ENCODE results near the gene SELPLG. TPM values are rescaled to one million over a fixed set of nuclear protein-coding genes. Genes with fewer than 3 reads are reported as not detected.

The SELPLG gene
- total and polyA plus RNA-seq, 11 donors = 1.0 to 26.7 (median 4.0) TPM

DNA sequence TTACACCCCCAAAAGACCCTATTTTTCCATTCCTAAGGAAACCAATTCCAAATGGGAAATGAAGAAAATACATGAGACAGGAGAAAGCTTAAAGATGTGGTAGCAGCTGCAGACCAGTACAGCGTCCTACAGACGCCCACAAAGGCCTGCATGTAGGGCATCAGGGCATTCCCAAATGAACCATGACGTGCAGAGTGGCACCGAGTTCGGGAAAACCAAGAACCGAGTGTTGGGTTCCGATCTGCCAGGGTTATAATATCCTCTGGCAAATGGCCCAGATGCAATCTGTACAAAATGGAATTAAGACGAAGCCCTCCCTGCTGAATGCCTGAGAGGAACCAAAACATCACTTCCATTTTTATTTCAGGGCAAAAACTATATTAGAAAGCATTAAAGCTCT lies 34.4 kb upstream of the SELPLG start:
- peak overlapping the region in 6 of 12 donors; percentile 3 to 88 (median 80) for H3K27ac ChIP-seq
- intact Hi-C loops (cut with DNase I) = loop anchor here in 9 of 10 donors (5.0 to 10.0 kb wide), 7 partner anchors 59 to 427 kb away; partner anchors contain the start of genes ALKBH2 (in 5 of the 9), UNG (in 5 of the 9) and CORO1C (in 2 of the 9)
- H3K27me3 ChIP-seq = no peaks in the 10 kb centered on the region
- TF ChIP-seq, protein P1, sequence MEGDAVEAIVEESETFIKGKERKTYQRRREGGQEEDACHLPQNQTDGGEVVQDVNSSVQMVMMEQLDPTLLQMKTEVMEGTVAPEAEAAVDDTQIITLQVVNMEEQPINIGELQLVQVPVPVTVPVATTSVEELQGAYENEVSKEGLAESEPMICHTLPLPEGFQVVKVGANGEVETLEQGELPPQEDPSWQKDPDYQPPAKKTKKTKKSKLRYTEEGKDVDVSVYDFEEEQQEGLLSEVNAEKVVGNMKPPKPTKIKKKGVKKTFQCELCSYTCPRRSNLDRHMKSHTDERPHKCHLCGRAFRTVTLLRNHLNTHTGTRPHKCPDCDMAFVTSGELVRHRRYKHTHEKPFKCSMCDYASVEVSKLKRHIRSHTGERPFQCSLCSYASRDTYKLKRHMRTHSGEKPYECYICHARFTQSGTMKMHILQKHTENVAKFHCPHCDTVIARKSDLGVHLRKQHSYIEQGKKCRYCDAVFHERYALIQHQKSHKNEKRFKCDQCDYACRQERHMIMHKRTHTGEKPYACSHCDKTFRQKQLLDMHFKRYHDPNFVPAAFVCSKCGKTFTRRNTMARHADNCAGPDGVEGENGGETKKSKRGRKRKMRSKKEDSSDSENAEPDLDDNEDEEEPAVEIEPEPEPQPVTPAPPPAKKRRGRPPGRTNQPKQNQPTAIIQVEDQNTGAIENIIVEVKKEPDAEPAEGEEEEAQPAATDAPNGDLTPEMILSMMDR (IDR thresholded peaks at IDR 0.05) = no peak
- TF ChIP-seq POLR2A (IDR thresholded peaks at IDR 0.05) = no peak
- peaks cover 17 to 71% (median 55%) of the 10 kb centered on the region in 12 donors for H3K4me1 ChIP-seq
- H3K4me3 ChIP-seq = no peak overlapping the region
- no peak for ATAC-seq
- no peak for DNase-seq
- no peaks in the 10 kb centered on the region for H3K9me3 ChIP-seq
- 35 to 56% (median 49%) methylated on average over 8 of the region's 8 CpGs for WGBS, 4 donors
- peaks cover 0 to 15% (median 7%) of the 10 kb centered on the region in 9 donors for H3K36me3 ChIP-seq

DNA sequence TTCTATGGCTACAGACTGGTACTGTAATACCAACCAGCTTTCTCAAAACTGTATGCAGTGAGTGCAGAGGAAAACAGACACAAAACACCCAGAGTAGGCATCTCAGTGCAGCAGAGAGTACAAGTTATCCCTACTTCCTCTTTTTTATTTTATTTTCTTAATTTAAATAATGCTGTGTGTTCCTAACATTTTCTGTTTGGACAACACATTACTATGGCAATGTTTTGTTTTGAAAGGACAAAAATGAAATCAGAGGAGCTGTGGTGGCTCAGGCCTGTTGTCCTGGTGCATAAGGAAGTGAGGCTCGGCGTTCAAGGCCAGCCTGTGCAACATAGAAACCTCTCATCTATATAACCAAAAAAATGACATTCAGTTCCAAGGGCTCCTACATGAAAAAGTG lies 33.7 kb upstream of the SELPLG start:
- ATAC-seq (no peak), DNase-seq (no peak)
- Histone ChIP-seq H3K27me3 (no peaks in the 10 kb centered on the region), H3K4me1 (peaks cover 17 to 71% (median 55%) of the 10 kb centered on the region in 12 donors), H3K27ac (peak overlapping the region in 6 of 12 donors; percentile 12 to 88 (median 80)), H3K9me3 (no peaks in the 10 kb centered on the region), H3K36me3 (peaks cover 0 to 8% (median 0%) of the 10 kb centered on the region in 9 donors), H3K4me3 (no peak overlapping the region)
- no peak for TF ChIP-seq POLR2A (IDR thresholded peaks at IDR 0.05)
- TF ChIP-seq, protein P1 (IDR thresholded peaks at IDR 0.05) = no peak
- intact Hi-C loops (cut with DNase I) = loop anchor here in 9 of 10 donors (2.0 to 10.0 kb wide), 8 partner anchors 60 to 427 kb away; partner anchors contain the start of genes ALKBH2 (in 5 of the 9), UNG (in 5 of the 9) and CORO1C (in 2 of the 9)
- WGBS, 4 donors = 68 to 81% (median 71%) methylated on average over 2 of the region's 2 CpGs

DNA sequence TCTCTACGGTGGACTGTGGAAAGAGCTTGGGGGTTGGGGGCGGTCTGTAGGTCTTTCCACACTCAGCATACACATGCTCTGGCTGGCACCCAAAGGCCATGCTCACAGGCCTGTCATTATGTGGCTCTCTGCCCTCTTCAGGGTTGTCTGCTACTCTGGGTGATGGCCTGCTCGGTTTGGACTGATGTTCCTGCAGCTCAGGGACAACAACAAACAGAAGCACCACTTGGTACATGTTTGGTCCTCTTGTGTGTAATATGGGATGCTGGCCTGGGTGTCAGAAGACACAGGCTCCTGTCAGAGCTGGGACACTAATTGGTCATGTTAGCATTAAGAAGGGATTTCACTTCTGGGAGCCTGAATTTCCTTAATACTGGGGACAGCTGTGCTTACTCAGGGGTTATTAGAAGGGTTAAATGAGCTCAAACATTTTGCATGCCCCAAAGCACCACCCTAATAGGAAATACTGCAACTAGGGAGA lies 32.7 kb upstream of the SELPLG start:
- intact Hi-C loops (cut with DNase I) = loop anchor here in 9 of 10 donors (2.0 to 10.0 kb wide), 8 partner anchors 61 to 428 kb away; partner anchors contain the start of genes ALKBH2 (in 5 of the 9), UNG (in 5 of the 9) and CORO1C (in 2 of the 9)
- Histone ChIP-seq H3K27me3 (no peaks in the 10 kb centered on the region), H3K4me1 (peaks cover 17 to 65% (median 55%) of the 10 kb centered on the region in 12 donors), H3K9me3 (no peaks in the 10 kb centered on the region), H3K36me3 (peaks cover 0 to 8% (median 4%) of the 10 kb centered on the region in 9 donors), H3K4me3 (no peak overlapping the region), H3K27ac (peak overlapping the region in 11 of 12 donors; percentile 62 to 88 (median 80))
- no peak for TF ChIP-seq POLR2A (IDR thresholded peaks at IDR 0.05)
- TF ChIP-seq, protein P1 (IDR thresholded peaks at IDR 0.05) = no peak
- peak in 4 of 5 donors; percentile 65 to 84 (median 71) for DNase-seq
- 12 to 32% (median 29%) methylated on average over 3 of the region's 3 CpGs for WGBS, 4 donors
- peak; percentile 71 to 87 (median 78) for ATAC-seq

DNA sequence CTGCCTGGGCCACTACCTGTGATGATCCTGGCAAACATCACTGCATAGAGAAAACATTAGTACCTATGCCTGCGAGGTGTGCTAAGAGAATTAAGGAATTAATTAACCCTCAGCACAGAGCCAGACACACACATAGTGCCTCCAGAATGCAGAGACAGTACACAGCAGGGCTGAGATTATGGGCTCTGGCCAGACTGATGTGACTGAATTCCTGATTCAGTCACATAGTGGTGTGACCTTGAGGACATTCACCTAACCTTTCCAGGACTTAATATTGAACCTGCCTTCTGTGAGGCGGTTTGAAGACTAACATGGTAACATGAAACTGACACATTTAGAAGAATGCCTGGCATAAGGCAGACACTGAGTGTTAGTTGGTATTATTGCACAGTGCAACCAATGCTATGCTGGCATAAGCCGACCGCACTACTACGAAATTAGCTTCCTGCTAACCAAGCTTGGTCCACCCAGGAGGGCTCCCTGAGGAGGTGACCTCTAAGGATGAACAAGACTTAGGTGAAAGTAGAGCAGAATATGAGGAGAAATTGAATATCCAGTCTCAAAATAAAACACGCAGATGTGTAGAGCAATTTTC lies 32.0 kb upstream of the SELPLG start:
- Histone ChIP-seq H3K27ac (peak overlapping the region; percentile 7 to 88 (median 80)), H3K9me3 (no peaks in the 10 kb centered on the region), H3K4me1 (peaks cover 17 to 62% (median 55%) of the 10 kb centered on the region in 12 donors), H3K4me3 (no peak overlapping the region), H3K36me3 (peaks cover 0 to 13% (median 6%) of the 10 kb centered on the region in 9 donors), H3K27me3 (no peaks in the 10 kb centered on the region)
- intact Hi-C loops (cut with DNase I) = loop anchor here (1.0 to 10.0 kb wide), 13 partner anchors 62 to 429 kb away; partner anchors contain the start of genes ALKBH2 (in 5 of the 10), CORO1C (in 5 of the 10) and UNG (in 5 of the 10)
- peak; percentile 24 to 47 (median 36) for ATAC-seq
- DNase-seq = no peak
- WGBS, 4 donors = 59 to 65% (median 63%) methylated on average over 6 of the region's 6 CpGs
- no peak for TF ChIP-seq POLR2A (IDR thresholded peaks at IDR 0.05)
- TF ChIP-seq, protein P1 (IDR thresholded peaks at IDR 0.05) = no peak
